Mononuclear cell (primary cell): ENCODE results near the gene CSNK2B. TPM values are rescaled to one million over a fixed set of nuclear protein-coding genes. Genes with fewer than 3 reads are reported as not detected.

Source experiments
- H3K27me3 ChIP-seq: 2 replicates; pipeline ENCODE4 v1.6.0; 2011; ENCODE audit warnings: low read length, control low read depth; ENCODE audit not compliant: insufficient read depth
- H3K4me1 ChIP-seq: 2 replicates; pipeline ENCODE4 v1.5.1; 2011; ENCODE audit warnings: mild to moderate bottlenecking, low read length, control low read depth; ENCODE audit not compliant: insufficient read depth
- H3K4me3 ChIP-seq: 2 replicates; pipeline ENCODE4 v1.5.1; 2011; ENCODE audit warnings: mild to moderate bottlenecking, low read length, moderate library complexity
- H3K9me3 ChIP-seq: 2 replicates; pipeline ENCODE4 v1.5.1; 2011; ENCODE audit warnings: low read depth, mild to moderate bottlenecking, control low read depth, low read length
- total RNA-seq: library from RNA; depleted of rRNA; stranded (reverse); fragments of >200 nt; gene quantifications from one replicate; pipeline ENCODE4 v1.2.3, GENCODE V29; 2012

Gene CSNK2B
- total RNA-seq, 1 donor = 124 TPM

- H3K27me3 ChIP-seq = no peaks in the 10 kb centered on the region
- H3K4me3 ChIP-seq = peak overlapping the region; percentile 92
- peaks cover 35% of the 10 kb centered on the region for H3K4me1 ChIP-seq
- no peaks in the 10 kb centered on the region for H3K9me3 ChIP-seq
These were observed 12.8 kb upstream of the CSNK2B start for GRCh38 chr6:31652925-31653724.

GRCh38 chr6:31654574-31655348, 11.1 kb upstream of the CSNK2B start:
- Histone ChIP-seq H3K4me1 (peaks cover 52% of the 10 kb centered on the region), H3K9me3 (no peaks in the 10 kb centered on the region), H3K27me3 (no peaks in the 10 kb centered on the region), H3K4me3 (no peak overlapping the region)

GRCh38 chr6:31655349-31656237, 10.3 kb upstream of the CSNK2B start, which contains the start of gene APOM:
APOM (plus strand) TSS chr6:31655894; CDS start chr6:31655967, 73 bp downstream.
- H3K9me3 ChIP-seq = no peaks in the 10 kb centered on the region
- no peaks in the 10 kb centered on the region for H3K27me3 ChIP-seq
- H3K4me1 ChIP-seq = peaks cover 56% of the 10 kb centered on the region
- no peak within 1 kb of the TSS for H3K4me3 ChIP-seq

GRCh38 chr6:31657406-31658157, 8.3 kb upstream of the CSNK2B start:
- peaks cover 63% of the 10 kb centered on the region for H3K4me1 ChIP-seq

GRCh38 chr6:31658158-31658688, 7.7 kb upstream of the CSNK2B start:
- Histone ChIP-seq H3K9me3 (no peaks in the 10 kb centered on the region), H3K4me3 (no peak overlapping the region), H3K27me3 (no peaks in the 10 kb centered on the region), H3K4me1 (peaks cover 67% of the 10 kb centered on the region)

More at GRCh38 chr6:31657406-31658157, 8.3 kb upstream of the CSNK2B start:
- H3K9me3 ChIP-seq = no peaks in the 10 kb centered on the region
- no peaks in the 10 kb centered on the region for H3K27me3 ChIP-seq
- H3K4me3 ChIP-seq = no peak overlapping the region

- Histone ChIP-seq H3K9me3 (no peaks in the 10 kb centered on the region), H3K27me3 (no peaks in the 10 kb centered on the region), H3K4me1 (peaks cover 68% of the 10 kb centered on the region), H3K4me3 (peak overlapping the region; percentile 86)
These were observed 6.8 kb upstream of the CSNK2B start for GRCh38 chr6:31658983-31659648.

- no peaks in the 10 kb centered on the region for H3K27me3 ChIP-seq
- no peaks in the 10 kb centered on the region for H3K9me3 ChIP-seq
- H3K4me1 ChIP-seq = peaks cover 72% of the 10 kb centered on the region
- H3K4me3 ChIP-seq = peak overlapping the region; percentile 86
These were observed 6.1 kb upstream of the CSNK2B start for GRCh38 chr6:31659649-31660380.

GRCh38 chr6:31660381-31661261, 5.3 kb upstream of the CSNK2B start, which contains the start of gene C6orf47:
C6orf47 (minus strand) TSS chr6:31660778; CDS start chr6:31659947, 831 bp downstream.
- Histone ChIP-seq H3K4me1 (peaks cover 72% of the 10 kb centered on the region), H3K9me3 (no peaks in the 10 kb centered on the region), H3K27me3 (no peaks in the 10 kb centered on the region), H3K4me3 (peak within 1 kb of the TSS; percentile 86)

- H3K4me3 ChIP-seq = peak overlapping the region; percentile 86
These were observed 4.4 kb upstream of the CSNK2B start for GRCh38 chr6:31661262-31662123.

GRCh38 chr6:31662124-31662723, 3.7 kb upstream of the CSNK2B start:
- Histone ChIP-seq H3K9me3 (no peaks in the 10 kb centered on the region), H3K4me3 (no peak overlapping the region), H3K4me1 (peaks cover 83% of the 10 kb centered on the region), H3K27me3 (no peaks in the 10 kb centered on the region)

More at GRCh38 chr6:31661262-31662123, 4.4 kb upstream of the CSNK2B start:
- peaks cover 77% of the 10 kb centered on the region for H3K4me1 ChIP-seq
- no peaks in the 10 kb centered on the region for H3K9me3 ChIP-seq
- no peaks in the 10 kb centered on the region for H3K27me3 ChIP-seq
